CD1c-positive myeloid dendritic cell (primary cell): ENCODE data around the gene SMIM33.
"Not testable (repeated sequence)": the region's sequence is repeated elsewhere in the genome, so short reads cannot be mapped to it uniquely, and the experiment has no call there.

Experiments used
- DNase-seq: peaks from one replicate; pipeline ENCODE4 v3.0.0-alpha.2; 2016; ENCODE audit errors: extremely low spot score

Gene SMIM33

DNA sequence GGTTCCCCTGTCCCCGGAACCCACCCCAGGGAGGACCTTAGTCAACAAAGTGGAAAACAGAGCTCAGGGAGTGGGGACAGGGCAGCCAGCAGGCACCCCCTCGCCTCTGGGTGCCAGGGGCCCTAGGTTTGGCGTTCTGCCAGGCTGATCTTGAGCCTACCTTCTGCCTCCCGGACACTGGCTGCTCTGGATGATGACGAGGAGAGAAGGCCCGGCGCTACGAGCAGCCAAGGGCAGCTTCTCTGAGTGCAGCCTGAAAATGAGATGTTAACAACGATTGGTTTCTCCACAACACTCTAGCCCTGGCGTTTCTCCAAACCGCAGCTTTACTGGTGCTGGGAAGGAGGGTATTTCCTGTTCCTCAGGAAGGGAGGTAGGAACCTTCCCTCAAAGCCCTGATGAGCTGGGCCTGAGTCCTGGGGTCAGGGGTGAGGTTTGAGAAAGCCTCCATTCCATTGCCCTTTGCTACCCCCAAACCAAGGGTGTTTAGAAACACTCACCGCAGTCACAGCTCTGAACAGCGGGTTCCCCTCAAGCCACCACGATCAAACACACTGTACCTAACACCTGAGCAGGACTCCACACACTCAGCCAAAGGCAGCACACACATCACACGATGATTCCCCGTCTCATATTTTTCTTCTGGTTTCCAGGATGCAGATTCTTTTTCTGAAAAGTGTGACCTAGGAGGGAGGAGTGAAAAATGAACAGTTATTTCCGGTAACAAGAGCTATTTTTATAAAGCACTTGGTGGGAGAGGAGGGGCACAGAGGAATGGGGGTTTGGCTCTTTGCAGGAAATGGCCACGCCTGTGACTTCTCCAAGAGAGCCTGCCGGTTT is 11.5 kb downstream of the SMIM33 start, which contains the start of gene STING1:
TSS of gene STING1 (minus strand) at position 709 of the 840 bp plus-strand sequence. CDS start 1,054 bp downstream, outside the sequence.
- DNase-seq: peak; percentile 87

DNA sequence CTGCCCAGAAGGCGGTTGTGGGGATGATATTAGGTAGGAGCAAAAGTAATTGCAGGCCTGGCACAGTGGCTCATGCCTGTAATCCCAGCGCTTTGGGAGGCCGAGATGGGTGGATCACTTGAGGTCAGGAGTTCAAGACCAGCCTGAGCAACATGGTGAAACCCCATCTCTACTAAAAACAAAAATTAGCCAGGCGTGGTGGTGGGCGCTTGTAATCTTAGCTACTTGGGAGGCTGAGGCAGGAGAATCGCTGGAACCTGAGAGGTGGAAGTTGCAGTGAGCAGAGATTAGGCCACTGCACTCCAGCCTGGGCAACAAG is 12.0 kb downstream of the SMIM33 start:
- not testable (repeated sequence) for DNase-seq

DNA sequence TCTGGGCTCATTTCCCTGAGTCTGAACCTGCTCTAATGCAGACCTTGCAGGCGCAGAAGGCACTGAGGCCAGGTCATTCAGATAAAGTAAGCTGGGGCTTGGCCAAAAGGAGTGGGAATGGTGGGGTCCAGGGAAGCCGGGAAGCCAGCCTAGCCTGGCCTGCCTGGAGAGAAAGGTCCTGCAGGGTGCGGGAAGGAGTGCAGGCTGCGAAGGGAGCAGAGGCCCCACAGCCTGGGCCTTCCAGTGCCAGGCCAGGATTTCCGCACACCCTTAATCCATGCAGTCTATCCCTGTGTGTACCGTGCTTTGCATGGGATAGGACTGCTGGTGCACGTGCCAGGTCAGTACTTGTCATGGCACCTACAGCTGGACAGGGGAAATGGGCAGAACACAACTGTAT is 15.4 kb downstream of the SMIM33 start:
- no peak for DNase-seq

DNA sequence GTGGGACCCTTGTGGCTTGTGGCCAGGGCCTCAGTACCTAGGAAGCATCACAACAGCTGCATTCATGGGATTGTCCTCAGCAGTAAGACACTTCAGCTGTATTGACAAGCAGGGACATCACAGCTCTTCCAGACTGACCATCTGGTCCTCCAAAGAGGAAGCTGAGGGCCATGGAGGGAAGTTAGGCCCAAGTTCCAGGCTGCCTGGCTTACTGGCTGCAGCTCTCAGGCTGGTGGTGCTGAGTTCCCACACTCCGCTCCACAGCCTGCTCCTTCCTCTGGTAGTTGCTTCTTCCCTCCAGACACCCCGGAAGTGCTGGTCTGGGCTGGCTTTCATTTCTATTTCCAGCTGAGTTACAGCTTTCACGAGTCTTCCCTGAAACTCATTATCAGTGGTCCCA is 17.5 kb downstream of the SMIM33 start:
- peak; percentile 71 for DNase-seq

- DNase-seq: no peak
These were observed 21.9 kb downstream of the SMIM33 start for GRCh38 chr5:139492700-139493192.

DNA sequence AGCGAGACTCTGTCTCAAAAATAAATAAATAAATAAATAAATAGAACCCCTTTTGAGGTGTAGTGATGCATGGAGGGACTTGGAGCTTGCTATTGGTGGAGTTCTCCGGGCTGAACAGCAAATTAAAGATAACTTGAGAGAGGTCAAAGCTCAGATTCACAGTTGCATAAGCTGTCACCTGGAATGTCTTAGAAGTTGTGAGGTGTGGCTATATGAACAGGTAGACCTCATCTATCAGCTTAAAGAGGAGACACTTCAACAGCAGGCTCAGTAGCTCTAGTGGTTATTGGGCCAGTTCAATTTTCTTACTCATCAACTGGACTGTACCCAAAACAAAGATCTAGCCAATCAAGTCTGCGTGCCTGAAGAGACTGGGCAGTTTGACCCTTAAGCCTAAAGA is 23.5 kb downstream of the SMIM33 start:
- DNase-seq: no peak

DNA sequence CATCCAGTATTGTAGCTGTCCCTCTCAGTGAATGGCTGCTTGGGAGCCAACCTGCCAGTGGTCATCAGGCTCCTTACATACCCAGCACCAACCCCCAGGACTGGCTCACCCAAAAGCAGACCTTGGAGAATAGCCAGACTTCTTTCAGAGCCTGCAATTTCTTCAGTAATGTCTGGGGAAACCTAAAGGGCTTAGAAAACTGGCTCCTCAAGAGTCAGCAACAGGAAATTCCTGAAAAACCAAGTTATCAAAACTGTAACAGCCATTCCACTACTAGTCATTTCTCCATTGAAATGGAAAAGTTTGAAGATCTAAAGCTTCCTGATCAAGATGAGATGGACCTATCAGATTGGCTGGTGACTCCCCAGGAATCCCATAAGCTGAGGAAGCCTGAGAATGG is 24.0 kb downstream of the SMIM33 start:
- no peak for DNase-seq

DNA sequence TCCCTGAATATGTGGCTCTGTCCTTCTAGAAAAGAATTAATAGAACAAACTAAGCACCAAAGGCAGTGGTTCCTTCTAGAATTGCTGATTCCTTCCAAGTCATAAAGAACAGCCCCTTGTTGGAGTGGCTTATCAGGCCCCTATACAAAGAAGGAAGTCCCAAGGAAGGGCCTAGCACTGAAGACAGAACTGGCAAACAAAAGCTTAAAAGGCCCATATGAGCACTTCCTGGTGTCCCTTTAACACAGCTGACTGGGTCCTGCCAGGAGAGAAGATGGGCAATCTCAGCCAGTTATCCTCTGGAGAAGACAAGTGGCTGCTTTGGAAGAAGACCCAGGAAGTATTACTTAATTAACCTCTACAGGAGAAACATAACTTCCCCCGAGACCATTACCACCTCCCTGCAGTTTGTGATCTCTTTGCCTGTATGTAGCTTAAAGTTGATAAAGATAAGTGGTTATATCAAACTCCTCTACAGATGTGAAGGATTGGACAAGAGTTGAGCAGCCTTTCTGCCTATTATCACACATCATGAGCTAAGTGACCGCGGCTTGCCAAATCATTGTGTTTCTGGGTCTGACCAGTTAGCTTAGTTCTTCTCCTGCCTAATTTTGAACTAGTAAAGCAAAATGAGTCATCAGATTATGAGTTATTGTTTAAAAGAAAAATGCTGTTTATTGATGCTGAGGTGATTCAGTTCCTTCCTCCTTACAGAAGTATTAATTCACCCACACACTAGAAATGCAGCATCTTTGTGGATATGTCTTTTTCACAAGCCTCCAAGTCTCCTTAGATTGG is 25.0 kb downstream of the SMIM33 start:
- peak; percentile 55 for DNase-seq

DNA sequence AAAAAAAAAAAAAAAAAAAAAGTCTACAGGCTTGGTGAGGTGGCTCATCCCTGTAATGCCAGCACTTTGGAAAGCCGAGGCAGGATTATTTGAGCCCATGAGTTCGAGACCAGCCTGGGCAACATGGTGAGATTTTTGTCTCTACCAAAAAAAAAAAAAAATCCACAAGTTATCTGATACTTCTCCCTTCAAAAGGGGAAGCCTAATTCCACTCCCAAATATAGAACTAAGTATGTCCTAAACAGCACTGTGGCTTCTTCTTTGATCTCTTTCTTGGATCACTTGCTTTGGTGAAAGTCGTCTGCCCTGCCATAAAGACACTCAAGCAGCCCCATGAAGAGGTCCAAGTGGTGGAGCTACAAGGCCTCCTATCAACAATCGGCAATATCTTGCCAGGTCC is 30.6 kb downstream of the SMIM33 start:
- DNase-seq: peak; percentile 48

DNA sequence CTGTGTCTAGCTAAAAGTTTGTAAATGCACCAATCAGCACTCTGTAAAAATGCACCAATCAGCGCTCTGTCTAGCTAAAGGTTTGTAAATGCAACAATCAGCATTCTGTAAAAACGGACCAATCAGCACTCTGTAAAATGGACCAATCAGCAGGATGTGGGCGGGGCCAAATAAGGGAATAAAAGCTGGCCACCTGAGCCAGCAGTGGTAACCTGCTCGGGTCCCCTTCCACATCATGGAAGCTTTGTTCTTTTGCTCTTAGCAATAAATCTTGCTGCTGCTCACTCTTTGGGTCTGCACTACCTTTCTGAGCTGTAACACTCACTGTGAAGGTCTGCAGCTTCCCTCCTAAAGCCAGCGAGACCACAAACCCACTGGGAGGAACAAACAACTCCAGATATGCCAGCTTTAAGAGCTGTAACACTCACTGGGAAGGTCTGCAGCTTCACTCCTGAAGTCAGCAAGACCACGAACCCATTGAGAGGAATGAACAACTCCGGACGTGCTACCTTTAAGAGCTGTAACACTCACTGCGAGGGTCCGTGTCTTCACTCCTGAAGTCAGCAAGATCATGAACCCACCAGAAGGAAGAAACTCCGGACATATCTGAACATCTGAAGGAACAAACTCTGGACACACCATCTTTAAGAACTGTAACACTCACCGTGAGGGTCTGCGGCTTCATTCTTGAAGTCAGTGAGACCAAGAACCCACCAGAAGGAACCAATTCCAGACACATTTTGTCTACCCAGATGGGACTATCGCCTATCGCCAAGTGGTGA is 32.4 kb downstream of the SMIM33 start:
- not testable (repeated sequence) for DNase-seq

DNA sequence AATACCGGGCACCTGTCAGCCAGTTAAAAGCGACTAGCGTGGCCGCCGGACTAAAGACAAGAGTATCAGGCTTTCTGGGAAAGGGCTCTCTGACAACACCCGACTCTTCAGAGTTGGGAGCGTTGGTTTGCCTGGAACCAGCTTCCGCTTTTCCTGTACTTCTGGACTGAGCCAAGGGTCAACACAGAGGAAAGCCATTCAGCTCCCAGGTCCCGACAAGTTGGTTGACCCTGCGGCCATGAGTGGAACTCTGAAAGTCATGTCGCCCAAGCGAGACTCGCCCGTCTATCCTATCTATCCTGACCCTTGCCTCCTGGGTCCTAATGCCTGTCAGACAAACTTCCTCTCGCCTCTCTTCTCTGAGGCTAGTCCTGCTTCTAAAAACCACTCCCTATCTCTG is 33.1 kb downstream of the SMIM33 start:
- DNase-seq: not testable (repeated sequence)

- DNase-seq: not testable (repeated sequence)
These were observed 33.9 kb downstream of the SMIM33 start for GRCh38 chr5:139504722-139505121.

- peak; percentile 22 for DNase-seq
These were observed 42.1 kb downstream of the SMIM33 start for GRCh38 chr5:139512786-139513390.

- peak; percentile 84 for DNase-seq
These were observed 42.6 kb downstream of the SMIM33 start for GRCh38 chr5:139513434-139513833.

- DNase-seq: no peak
These were observed 43.2 kb downstream of the SMIM33 start for GRCh38 chr5:139513852-139514485.

GRCh38 chr5:139514486-139514856 is 43.7 kb downstream of the SMIM33 start:
- no peak for DNase-seq

- peak; percentile 94 for DNase-seq
These were observed 47.1 kb downstream of the SMIM33 start for GRCh38 chr5:139517683-139518564.
